HG03039 (cell line): ENCODE results near the gene CLIP1.
A peak's percentile ranks its signal among the peaks of the same experiment; 100 is the strongest.
"Not testable (repeated sequence)": the region's sequence is repeated elsewhere in the genome, so short reads cannot be mapped to it uniquely, and the experiment has no call there.

Experiments
- ATAC-seq: cut with Tn5 transposase; IDR thresholded peaks from one replicate; pipeline ENCODE4 v1.9.1; 2021; ENCODE audit warnings: mild to moderate bottlenecking, moderate library complexity; ENCODE audit not compliant: unreplicated experiment

The CLIP1 gene

GRCh38 chr12:122421821-122422729, at the start of gene CLIP1:
Gene CLIP1, minus strand, starts transcription at chr12:122422669. Its CDS starts 42,217 bp downstream, at chr12:122380452.
- ATAC-seq: peak; percentile 43

GRCh38 chr12:122471324-122472226, 49.1 kb upstream of the CLIP1 start:
- no peak for ATAC-seq

GRCh38 chr12:122470576-122470975, 48.1 kb upstream of the CLIP1 start:
- ATAC-seq: not testable (repeated sequence)

GRCh38 chr12:122469856-122470255, 47.4 kb upstream of the CLIP1 start:
- not testable (repeated sequence) for ATAC-seq

GRCh38 chr12:122467983-122468382, 45.5 kb upstream of the CLIP1 start:
- no peak for ATAC-seq

- ATAC-seq: not testable (repeated sequence)
Measured at GRCh38 chr12:122464317-122465042, 42.0 kb upstream of the CLIP1 start.

GRCh38 chr12:122460641-122461040, 38.2 kb upstream of the CLIP1 start:
- ATAC-seq: no peak

GRCh38 chr12:122460061-122460460, 37.6 kb upstream of the CLIP1 start:
- no peak for ATAC-seq

- no peak for ATAC-seq
Measured at GRCh38 chr12:122459211-122459610, 36.7 kb upstream of the CLIP1 start.

GRCh38 chr12:122458105-122459035, 35.9 kb upstream of the CLIP1 start:
- no peak for ATAC-seq

- no peak for ATAC-seq
Measured at GRCh38 chr12:122457627-122458026, 35.2 kb upstream of the CLIP1 start.

- ATAC-seq: no peak
Measured at GRCh38 chr12:122454739-122455138, 32.3 kb upstream of the CLIP1 start.

GRCh38 chr12:122454250-122454721, 31.8 kb upstream of the CLIP1 start:
- no peak for ATAC-seq

GRCh38 chr12:122452701-122453285, 30.3 kb upstream of the CLIP1 start:
- no peak for ATAC-seq

GRCh38 chr12:122449317-122449716, 26.8 kb upstream of the CLIP1 start:
- no peak for ATAC-seq

- not testable (repeated sequence) for ATAC-seq
Measured at GRCh38 chr12:122447825-122448224, 25.4 kb upstream of the CLIP1 start.

- not testable (repeated sequence) for ATAC-seq
Measured at GRCh38 chr12:122446390-122446789, 23.9 kb upstream of the CLIP1 start.

- not testable (repeated sequence) for ATAC-seq
Measured at GRCh38 chr12:122444071-122444470, 21.6 kb upstream of the CLIP1 start.

GRCh38 chr12:122438822-122439221, 16.4 kb upstream of the CLIP1 start:
- not testable (repeated sequence) for ATAC-seq
